IMR-90 (cell line): Measurements from ENCODE around the gene TBC1D22A. TPM values are rescaled to one million over a fixed set of nuclear protein-coding genes. Genes with fewer than 3 reads are reported as not detected.

Source experiments
- ATAC-seq: fragments of 200-7000 bp; cut with Tn5 transposase; 2 replicates; pipeline ENCODE4 v1.9.1; 2020; ENCODE audit warnings: low read depth, mild to moderate bottlenecking, moderate library complexity
- BruUV-seq: library from RNA; stranded (reverse); fragments of 400-500 nt; replicated peaks from 2 replicates; lab custom pipeline; 2021; lab: Mats Ljungman, UMichigan
- CTCF ChIA-PET: fragments of 300-600 bp; formaldehyde crosslinking; extraction: SDS; loops from one replicate; lab custom pipeline; 2021; ENCODE audit warnings: antibody characterized with exemption; lab: Yijun Ruan, JAX
- POLR2A ChIA-PET: fragments of 300-600 bp; sonication (Branson Sonifier 250); formaldehyde crosslinking; loops from one replicate; lab custom pipeline; 2022; ENCODE audit warnings: antibody characterized with exemption; ENCODE audit not compliant: unreplicated experiment; lab: Charles Lee
- DNase-seq: peaks from one replicate; pipeline ENCODE4 v3.0.0; 2013
- H2AFZ ChIP-seq: replicated peaks from 2 replicates; pipeline ENCODE3; 2013; ENCODE audit warnings: low read length, mild to moderate bottlenecking; ENCODE audit not compliant: poor library complexity
- H2AK5ac ChIP-seq: 2 replicates; pipeline ENCODE4 v1.6.1; 2013; ENCODE audit warnings: low read depth, low read length, inconsistent platforms
- H2AK9ac ChIP-seq: replicated peaks from 2 replicates; pipeline ENCODE3; 2013; ENCODE audit warnings: mild to moderate bottlenecking, low read depth, low read length, moderate library complexity; ENCODE audit not compliant: poor library complexity
- H2BK120ac ChIP-seq: 2 replicates; pipeline ENCODE4 v1.6.1; 2013; ENCODE audit warnings: low read depth, low read length, inconsistent platforms
- H2BK15ac ChIP-seq: 3 replicates; pipeline ENCODE4 v1.6.1; 2013; ENCODE audit warnings: low read depth, low read length, inconsistent platforms
- H2BK20ac ChIP-seq: 2 replicates; pipeline ENCODE4 v1.6.1; 2013; ENCODE audit warnings: low read depth, mild to moderate bottlenecking, inconsistent platforms, low read length, moderate library complexity
- H2BK5ac ChIP-seq: 2 replicates; pipeline ENCODE4 v1.6.1; 2013; ENCODE audit warnings: mild to moderate bottlenecking, low read depth, low read length, inconsistent platforms; ENCODE audit not compliant: poor library complexity, severe bottlenecking
- H3K14ac ChIP-seq: replicated peaks from 2 replicates; pipeline ENCODE4 v1.6.1; 2013; ENCODE audit warnings: low read depth, low read length, inconsistent platforms
- H3K18ac ChIP-seq: 2 replicates; pipeline ENCODE4 v1.6.1; 2013; ENCODE audit warnings: low read depth, low read length, control low read depth
- H3K23ac ChIP-seq: 2 replicates; pipeline ENCODE4 v1.6.1; 2013; ENCODE audit warnings: low read depth, low read length, inconsistent platforms
- H3K27ac ChIP-seq: 2 replicates; pipeline ENCODE4 v1.5.1; 2013; ENCODE audit warnings: mild to moderate bottlenecking, control low read depth, low read length; ENCODE audit not compliant: insufficient read depth
- H3K27me3 ChIP-seq: 2 replicates; pipeline ENCODE4 v1.6.1; 2013; ENCODE audit warnings: low read length; ENCODE audit not compliant: control insufficient read depth, insufficient read depth
- H3K36me3 ChIP-seq: 2 replicates; pipeline ENCODE4 v1.6.1; 2013; ENCODE audit warnings: low read length, mixed read lengths; ENCODE audit not compliant: control insufficient read depth, insufficient read depth
- H3K4ac ChIP-seq: 2 replicates; pipeline ENCODE4 v1.6.1; 2013; ENCODE audit warnings: low read depth, low read length, inconsistent platforms
- H3K4me1 ChIP-seq: 2 replicates; pipeline ENCODE4 v1.6.1; 2013; ENCODE audit warnings: low read length, mixed read lengths; ENCODE audit not compliant: control insufficient read depth, insufficient read depth
- H3K4me2 ChIP-seq: 2 replicates; pipeline ENCODE4 v1.6.1; 2013; ENCODE audit warnings: low read depth, mild to moderate bottlenecking, control low read depth, low read length, moderate library complexity
- H3K4me3 ChIP-seq: 2 replicates; pipeline ENCODE4 v1.5.1; 2013; ENCODE audit warnings: low read depth, mild to moderate bottlenecking, control low read depth, low read length, moderate library complexity; ENCODE audit not compliant: insufficient read depth
- H3K56ac ChIP-seq: 2 replicates; pipeline ENCODE4 v1.6.1; 2013; ENCODE audit warnings: low read length, inconsistent platforms; ENCODE audit not compliant: insufficient read depth; ENCODE audit errors: extremely low read depth
- H3K79me1 ChIP-seq, 2 experiments: 2 replicates each; pipeline ENCODE4 v1.6.1; 2013; ENCODE audit warnings: low read length in 2 of 2, inconsistent platforms in 1 of 2, low read depth in 1 of 2
- H3K9ac ChIP-seq: 2 replicates; pipeline ENCODE4 v1.6.1; 2013; ENCODE audit warnings: low read depth, low read length, control low read depth
- H3K9me1 ChIP-seq: 2 replicates; pipeline ENCODE4 v1.6.1; 2013; ENCODE audit warnings: low read length, inconsistent platforms; ENCODE audit not compliant: insufficient read depth
- H3K9me3 ChIP-seq: 2 replicates; pipeline ENCODE4 v1.6.1; 2013; ENCODE audit warnings: low read length; ENCODE audit not compliant: control insufficient read depth, insufficient read depth
- H4K20me1 ChIP-seq: 2 replicates; pipeline ENCODE4 v1.6.1; 2013; ENCODE audit warnings: low read length, inconsistent platforms; ENCODE audit not compliant: insufficient read depth
- H4K5ac ChIP-seq: 2 replicates; pipeline ENCODE4 v1.6.1; 2013; ENCODE audit warnings: mild to moderate bottlenecking, low read depth, low read length, control low read depth
- H4K8ac ChIP-seq, 2 experiments: 2 replicates each; pipeline ENCODE4 v1.6.1; 2013; ENCODE audit warnings: low read depth in 2 of 2, low read length in 2 of 2, control low read depth in 1 of 2, inconsistent platforms in 1 of 2
- H4K91ac ChIP-seq: 2 replicates; pipeline ENCODE4 v1.6.1; 2013; ENCODE audit warnings: low read depth, low read length, inconsistent platforms; ENCODE audit not compliant: insufficient read depth
- BHLHE40 ChIP-seq: fragments of 150-350 bp; IDR thresholded peaks from 2 replicates; pipeline ENCODE4 v1.6.1; 2016; ENCODE audit warnings: mild to moderate bottlenecking, low read depth, low read length
- CEBPB ChIP-seq: IDR thresholded peaks from 2 replicates; pipeline ENCODE4 v1.6.1; 2012; ENCODE audit warnings: low read depth, low read length, improper control_type of control experiment
- CHD1 ChIP-seq: IDR thresholded peaks from 2 replicates; pipeline ENCODE4 v1.6.1; 2012; ENCODE audit warnings: low read depth, low read length, improper control_type of control experiment
- CTCF ChIP-seq: conservative IDR thresholded peaks from 2 replicates; pipeline ENCODE4 v1.5.1; 2012; ENCODE audit warnings: mild to moderate bottlenecking, low read depth, low read length, improper control_type of control experiment
- ELK1 ChIP-seq: fragments of 150-350 bp; IDR thresholded peaks from 2 replicates; pipeline ENCODE4 v1.6.1; 2016; ENCODE audit warnings: low read depth, mild to moderate bottlenecking, low read length, moderate library complexity, borderline replicate concordance
- FOS ChIP-seq: fragments of 150-350 bp; IDR thresholded peaks from 2 replicates; pipeline ENCODE4 v1.6.1; 2016; ENCODE audit warnings: low read depth, low read length
- MAFK ChIP-seq: IDR thresholded peaks from 2 replicates; pipeline ENCODE4 v1.6.1; 2012; ENCODE audit warnings: low read depth, low read length, improper control_type of control experiment
- MAZ ChIP-seq: IDR thresholded peaks from 2 replicates; pipeline ENCODE4 v1.6.1; 2012; ENCODE audit warnings: low read depth, mild to moderate bottlenecking, low read length, improper control_type of control experiment, moderate library complexity, borderline replicate concordance
- MXI1 ChIP-seq: IDR thresholded peaks from 2 replicates; pipeline ENCODE4 v1.6.1; 2012; ENCODE audit warnings: low read depth, mild to moderate bottlenecking, low read length, moderate library complexity, borderline replicate concordance
- NFE2L2 ChIP-seq: fragments of 150-350 bp; IDR thresholded peaks from 2 replicates; pipeline ENCODE4 v1.6.1; 2016; ENCODE audit warnings: low read depth, mild to moderate bottlenecking, low read length
- POLR2A ChIP-seq: IDR thresholded peaks from 2 replicates; pipeline ENCODE4 v1.6.1; 2012; ENCODE audit warnings: mild to moderate bottlenecking, low read depth, low read length
- RAD21 ChIP-seq: IDR thresholded peaks from 2 replicates; pipeline ENCODE4 v1.6.1; 2012; ENCODE audit warnings: low read length, improper control_type of control experiment
- RCOR1 ChIP-seq: IDR thresholded peaks from 2 replicates; pipeline ENCODE4 v1.6.1; 2012; ENCODE audit warnings: mild to moderate bottlenecking, low read length, improper control_type of control experiment; ENCODE audit not compliant: insufficient replicate concordance
- RFX5 ChIP-seq: IDR thresholded peaks from 2 replicates; pipeline ENCODE4 v1.8.0; 2012; ENCODE audit warnings: low read depth, mild to moderate bottlenecking, low read length, moderate library complexity
- SMC3 ChIP-seq: fragments of 150-350 bp; IDR thresholded peaks from 2 replicates; pipeline ENCODE4 v1.6.1; 2016; ENCODE audit warnings: low read depth, mild to moderate bottlenecking, antibody characterized with exemption, low read length, moderate library complexity
- USF2 ChIP-seq: fragments of 150-350 bp; IDR thresholded peaks from 2 replicates; pipeline ENCODE4 v1.6.1; 2017; ENCODE audit warnings: mild to moderate bottlenecking, antibody characterized with exemption, low read length, low read depth
- WGBS, 2 experiments: methylation state at CpG; one replicate each; pipeline versions ENCODE4 v1.1.5 to v1.1.7; 2013; ENCODE audit warnings: missing lambda C conversion rate in 2 of 2; ENCODE audit not compliant: insufficient read length in 1 of 2; ENCODE audit errors: extremely low coverage in 2 of 2; 5-methylcytosine and 5-hydroxymethylcytosine counted together
- dilution Hi-C: fragments of 300-500 bp; cut with HindIII; formaldehyde crosslinking; loops from one replicate; pipeline ENCODE4 v1.14.3; 2018; ENCODE audit warnings: low sequenced_read_pairs; ENCODE audit not compliant: unreplicated experiment
- in situ Hi-C: fragments of 300-500 bp; cut with MboI; formaldehyde crosslinking; loops from 3 replicates; pipeline ENCODE4 v1.14.3; 2019; ENCODE audit warnings: low sequenced_read_pairs, inconsistent platforms, mixed read lengths
- intact Hi-C: fragments of 100-400 bp; cut with micrococcal nuclease; formaldehyde crosslinking; loops from 2 replicates; pipeline ENCODE4 v1.10.0; 2022
- polyA plus RNA-seq, 3 experiments: library from polyadenylated mRNA; depleted of rRNA; stranded (reverse); fragments of >200 nt; gene quantifications; 2 replicates each; pipeline ENCODE4 v1.2.3, GENCODE V29; 2012; ENCODE audit warnings: low replicate concordance in 1 of 3
- total RNA-seq: library from RNA; depleted of rRNA; stranded (reverse); fragments of >200 nt; gene quantifications from 2 replicates; pipeline ENCODE4 v1.2.3, GENCODE V29; 2012

Gene TBC1D22A
- total and polyA plus RNA-seq, 2 of the 4 experiments (the other 2 are of a cell fraction): 9.0 to 16.7 TPM

GRCh38 chr22:46911346-46911745 is 148.9 kb downstream of the TBC1D22A start:
- Histone ChIP-seq H4K8ac (no peak overlapping the region), H4K91ac (no peak overlapping the region), H3K27me3 (no peaks in the 10 kb centered on the region), H3K4ac (no peak overlapping the region), H3K9ac (no peak overlapping the region), H3K9me3 (no peaks in the 10 kb centered on the region), H4K20me1 (peaks cover 11% of the 10 kb centered on the region), H3K56ac (no peak overlapping the region), H2AK5ac (no peak overlapping the region), H3K4me3 (no peak overlapping the region), H3K36me3 (peaks cover 13% of the 10 kb centered on the region), H3K79me1 (peaks cover 13 to 18% of the 10 kb centered on the region in 2 experiments; a peak in 3 of 4 replicates), H2BK20ac (no peak overlapping the region), H2BK15ac (no peak overlapping the region), H4K5ac (no peak overlapping the region), H3K18ac (no peak overlapping the region), H3K27ac (no peak overlapping the region), H2BK5ac (no peak overlapping the region), H3K4me2 (no peak overlapping the region), H2AK9ac (no peak overlapping the region), H2AFZ (no peak overlapping the region), H2BK120ac (no peak overlapping the region), H3K4me1 (no peaks in the 10 kb centered on the region), H3K23ac (no peak overlapping the region), H3K9me1 (peaks cover 9% of the 10 kb centered on the region; the same call in 1 of the 2 replicates), H3K14ac (no peak overlapping the region)
- intact Hi-C loops: no loop called here
- CTCF ChIA-PET: no interaction called here
- no TSS peak for BruUV-seq
- dilution Hi-C loops: no loop called here
- ATAC-seq: no peak
- POLR2A ChIA-PET: no interaction called here
- no peak for DNase-seq
- no peak for TF ChIP-seq RAD21
- TF ChIP-seq MAZ: no peak
- TF ChIP-seq USF2: no peak
- no peak for TF ChIP-seq RFX5
- TF ChIP-seq CEBPB: no peak
- TF ChIP-seq SMC3: no peak
- TF ChIP-seq FOS: no peak
- no peak for TF ChIP-seq BHLHE40
- no peak for TF ChIP-seq MAFK
- no peak for TF ChIP-seq CHD1
- TF ChIP-seq CTCF: no peak
- TF ChIP-seq MXI1: no peak
- TF ChIP-seq NFE2L2: no peak
- TF ChIP-seq RCOR1: no peak
- no peak for TF ChIP-seq POLR2A
- TF ChIP-seq ELK1: no peak
- in situ Hi-C loops: no loop called here
- WGBS, 2 experiments: 86% methylated on average over 2 of the region's 10 CpGs; no CpG with 5 or more reads in 1 of the 2 experiments
